Measurements from ENCODE around the gene SLC39A1. TPM values are rescaled to one million over a fixed set of nuclear protein-coding genes. Genes with fewer than 3 reads are reported as not detected.
"Not testable (repeated sequence)": the region's sequence is repeated elsewhere in the genome, so short reads cannot be mapped to it uniquely, and the experiment has no call there.

SLC39A1 gene, protein sequence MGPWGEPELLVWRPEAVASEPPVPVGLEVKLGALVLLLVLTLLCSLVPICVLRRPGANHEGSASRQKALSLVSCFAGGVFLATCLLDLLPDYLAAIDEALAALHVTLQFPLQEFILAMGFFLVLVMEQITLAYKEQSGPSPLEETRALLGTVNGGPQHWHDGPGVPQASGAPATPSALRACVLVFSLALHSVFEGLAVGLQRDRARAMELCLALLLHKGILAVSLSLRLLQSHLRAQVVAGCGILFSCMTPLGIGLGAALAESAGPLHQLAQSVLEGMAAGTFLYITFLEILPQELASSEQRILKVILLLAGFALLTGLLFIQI
- 226 TPM in 2 replicates for total RNA-seq (2014; rRNA removed; shearing (Covaris generic))

DNA sequence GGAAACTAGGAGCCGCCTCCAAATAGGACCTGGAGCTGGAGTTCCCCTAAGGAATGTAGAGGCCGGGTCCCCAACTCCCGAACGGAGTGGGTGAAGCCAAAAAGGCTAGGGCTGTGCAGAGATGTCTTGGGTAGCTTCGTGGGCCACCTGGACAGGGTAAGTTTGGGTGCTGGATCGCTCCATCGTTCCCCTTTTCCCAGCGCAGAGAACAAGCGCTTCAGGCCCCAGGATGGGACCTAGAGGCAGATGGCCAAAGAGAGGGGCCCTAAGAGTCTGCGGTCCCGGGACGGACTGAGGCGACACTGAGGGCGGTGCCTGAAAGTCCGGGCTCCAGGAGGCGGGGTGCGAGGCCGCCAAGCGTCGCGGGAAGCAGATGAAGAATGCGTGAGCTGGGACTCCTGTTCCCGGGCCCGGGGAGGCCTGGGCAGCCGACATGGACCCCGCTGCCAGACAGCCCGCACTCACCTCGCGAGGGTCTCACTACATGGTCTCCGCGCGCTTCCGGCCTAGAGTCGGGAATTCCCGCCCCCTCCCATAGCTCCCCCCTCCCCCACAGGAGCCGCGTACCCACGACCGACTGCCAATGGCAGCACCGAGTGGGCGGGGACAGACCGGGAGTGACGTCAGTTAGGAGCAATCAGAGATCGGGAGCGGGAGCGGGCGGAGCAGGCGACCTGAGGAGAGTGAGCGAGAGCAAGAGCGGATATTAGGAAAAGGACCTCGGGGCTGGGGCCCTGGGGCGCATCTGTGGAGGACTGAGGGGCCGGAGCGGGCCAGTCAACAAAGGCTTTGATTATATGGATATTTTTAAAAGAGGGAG is at the start of gene SLC39A1:
Gene SLC39A1 (minus strand): TSS at position 508 of the 820 bp plus-strand sequence. CDS start 822 bp downstream, outside the sequence.
- DNase-seq (ENCODE audit: low spot score): peak; percentile 98

DNA sequence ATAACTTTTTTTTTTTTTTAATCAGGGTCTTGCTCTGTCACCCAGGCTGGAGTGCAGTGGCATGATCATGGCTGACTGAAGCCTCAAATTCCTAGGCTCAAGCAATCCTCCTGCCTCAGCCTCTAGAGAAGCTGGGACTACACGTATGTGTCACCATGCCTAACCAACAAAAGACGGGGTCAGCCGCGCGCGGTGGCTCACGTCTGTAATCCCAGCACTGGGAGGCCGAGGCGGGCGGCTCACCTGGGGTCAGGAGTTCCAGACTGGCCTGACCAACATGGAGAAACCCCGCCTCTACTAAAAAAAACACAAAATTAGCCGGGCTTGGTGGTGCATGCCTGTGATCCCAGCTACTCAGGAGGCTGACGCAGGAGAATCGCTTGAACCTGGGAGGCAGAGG is 49.2 kb upstream of the SLC39A1 start:
- not testable (repeated sequence) for DNase-seq (ENCODE audit: low spot score)

DNA sequence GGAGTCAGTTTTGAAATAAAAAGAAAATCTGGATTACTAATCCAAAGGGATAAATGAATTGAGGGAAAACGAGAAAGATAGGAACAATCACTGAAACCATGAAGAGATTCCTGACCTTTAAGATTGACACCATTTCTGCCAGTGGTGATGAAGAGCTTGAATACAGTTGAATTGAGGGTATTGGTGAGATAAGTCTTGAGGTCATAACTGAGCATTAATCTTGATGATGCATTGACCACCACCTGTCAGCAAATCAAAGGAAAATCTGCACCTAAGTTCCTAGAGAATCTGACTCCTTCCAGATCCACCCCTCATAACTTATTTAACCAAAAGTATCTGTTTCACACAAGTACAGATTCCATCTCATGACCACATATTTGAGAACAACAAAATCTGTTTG is 48.8 kb upstream of the SLC39A1 start:
- DNase-seq (ENCODE audit: low spot score): no peak

DNA sequence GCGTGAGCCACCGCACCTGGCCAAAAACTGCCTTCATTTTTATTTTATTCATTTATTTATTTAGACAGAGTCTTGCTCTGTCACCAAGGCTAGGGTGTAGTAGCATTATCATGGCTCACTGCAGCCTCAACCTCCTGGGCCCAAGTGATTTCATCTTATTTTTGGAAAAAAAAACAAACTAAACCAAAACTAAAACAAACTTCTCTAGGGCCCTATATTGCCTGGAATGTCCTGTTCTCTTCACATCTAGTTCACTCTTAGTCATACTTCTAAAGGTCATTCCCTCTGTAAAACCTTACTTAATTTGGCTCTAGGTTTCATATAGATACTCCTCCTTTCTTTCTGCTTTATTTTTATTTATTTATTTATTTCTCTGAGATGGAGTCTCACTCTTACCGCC is 42.8 kb upstream of the SLC39A1 start:
- DNase-seq (ENCODE audit: low spot score): no peak

DNA sequence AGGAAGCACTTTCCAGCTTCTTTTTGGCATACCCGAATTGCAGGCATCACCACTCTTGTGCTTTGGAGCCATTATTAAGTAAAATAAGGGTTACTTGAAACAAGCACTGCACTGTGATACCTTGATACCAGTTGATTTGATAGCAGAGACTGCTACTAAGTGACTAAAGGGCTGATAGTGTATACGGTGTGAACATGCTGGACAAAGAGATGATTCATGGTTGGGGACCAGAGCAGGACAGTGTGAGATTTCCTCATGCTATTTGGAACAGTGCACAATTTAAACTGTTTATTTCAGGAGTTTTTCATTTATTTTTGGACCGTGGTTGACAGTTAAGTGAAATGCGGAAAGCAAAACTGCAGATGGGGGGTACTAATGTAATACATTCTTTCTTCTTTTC is 37.1 kb upstream of the SLC39A1 start:
- no peak for DNase-seq (ENCODE audit: low spot score)

DNA sequence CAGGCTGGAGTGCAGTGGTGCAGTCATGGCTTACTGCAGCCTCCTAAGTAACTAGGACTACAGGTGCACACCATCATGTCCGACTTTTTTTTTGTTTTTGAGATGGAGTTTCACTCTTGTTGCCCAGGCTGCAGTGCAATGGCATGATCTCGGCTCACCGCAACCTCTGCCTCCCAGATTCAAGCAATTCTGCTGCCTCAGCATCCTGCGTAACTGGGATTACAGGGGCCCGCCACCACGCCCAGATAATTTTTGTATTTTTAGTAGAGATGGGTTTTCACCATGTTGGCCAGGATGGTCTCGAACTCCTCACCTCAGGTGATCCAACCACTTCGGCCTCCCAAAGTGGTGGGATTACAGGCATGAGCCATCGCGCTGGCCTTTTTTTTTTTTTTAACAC is 33.5 kb upstream of the SLC39A1 start:
- not testable (repeated sequence) for DNase-seq (ENCODE audit: low spot score)

DNA sequence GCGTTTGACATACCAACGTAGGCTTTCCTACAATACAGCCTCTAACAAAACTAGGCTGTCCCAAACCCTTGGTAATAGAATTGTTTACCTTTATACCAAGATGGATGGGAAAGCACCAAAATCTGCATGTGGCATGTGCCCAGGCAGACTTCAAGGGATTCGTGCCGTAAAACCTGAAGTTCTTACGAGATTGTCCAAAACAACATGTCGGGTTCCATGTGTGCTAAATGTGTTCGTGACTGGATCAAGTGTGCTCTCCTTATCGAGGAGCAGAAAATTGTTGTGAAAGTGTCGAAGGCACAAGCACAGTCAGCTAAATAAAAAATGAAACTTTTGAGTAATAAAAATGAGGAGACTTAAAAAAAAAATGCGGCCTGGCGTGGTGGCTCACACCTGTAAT is 32.3 kb upstream of the SLC39A1 start:
- no peak for DNase-seq (ENCODE audit: low spot score)

DNA sequence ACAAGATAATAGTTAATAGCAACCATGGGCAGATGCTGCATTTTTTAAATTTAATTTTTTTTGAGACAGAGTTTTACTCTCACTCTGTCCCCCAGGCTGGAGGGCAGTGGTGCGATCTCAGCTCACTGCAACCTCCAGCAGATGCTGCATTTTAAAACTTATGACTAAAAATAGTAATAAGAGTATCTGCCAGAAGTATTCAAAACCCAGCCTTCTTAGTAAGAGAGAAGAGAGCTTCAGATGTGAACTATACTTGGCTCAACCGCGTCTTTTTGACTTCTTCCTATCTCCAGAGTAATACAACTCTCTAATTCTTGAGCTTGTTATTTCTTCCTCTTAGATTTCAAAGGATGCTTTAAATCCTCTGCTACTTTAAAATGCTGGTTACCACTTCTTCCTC is 31.9 kb upstream of the SLC39A1 start:
- no peak for DNase-seq (ENCODE audit: low spot score)

DNA sequence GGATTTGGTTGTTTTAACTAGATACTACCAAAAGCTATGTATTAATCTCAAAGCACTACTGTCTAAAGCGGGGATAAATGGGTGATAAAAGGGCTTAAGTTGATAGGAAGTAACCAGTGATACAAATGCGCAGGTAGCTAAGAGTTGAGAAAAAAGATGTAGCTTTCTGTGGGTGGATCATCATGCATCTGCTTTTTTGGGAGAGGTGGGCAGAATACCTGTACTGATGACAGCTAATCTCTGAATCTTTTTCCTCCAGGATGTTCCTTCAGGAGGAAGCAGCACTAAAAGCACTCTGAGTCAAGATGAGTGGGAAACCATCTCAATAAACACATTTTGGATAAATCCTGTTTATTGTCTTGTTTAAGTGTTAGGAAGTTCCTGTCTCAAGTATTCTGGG is 28.5 kb upstream of the SLC39A1 start:
- DNase-seq (ENCODE audit: low spot score): no peak

DNA sequence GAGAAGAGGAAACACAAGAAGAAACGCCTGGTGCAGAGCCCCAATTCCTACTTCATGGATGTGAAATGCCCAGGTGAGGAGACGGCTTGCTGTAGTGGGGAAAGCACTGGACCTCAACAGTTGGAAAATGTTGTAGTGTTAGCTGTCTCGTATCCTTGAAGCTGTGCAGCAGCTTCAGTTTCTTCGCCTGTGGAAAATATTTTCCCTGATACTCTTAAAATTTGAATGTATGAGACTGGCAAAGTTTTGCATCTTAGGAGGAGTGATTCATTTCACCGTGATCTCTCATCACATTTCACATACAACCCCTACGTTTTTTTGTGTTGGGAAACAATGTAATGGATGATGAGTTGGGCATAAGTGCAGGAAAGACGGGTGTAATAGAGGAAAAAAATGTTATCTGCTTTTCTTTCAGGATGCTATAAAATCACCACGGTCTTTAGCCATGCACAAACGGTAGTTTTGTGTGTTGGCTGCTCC is 27.9 kb upstream of the SLC39A1 start:
- no peak for DNase-seq (ENCODE audit: low spot score)

DNA sequence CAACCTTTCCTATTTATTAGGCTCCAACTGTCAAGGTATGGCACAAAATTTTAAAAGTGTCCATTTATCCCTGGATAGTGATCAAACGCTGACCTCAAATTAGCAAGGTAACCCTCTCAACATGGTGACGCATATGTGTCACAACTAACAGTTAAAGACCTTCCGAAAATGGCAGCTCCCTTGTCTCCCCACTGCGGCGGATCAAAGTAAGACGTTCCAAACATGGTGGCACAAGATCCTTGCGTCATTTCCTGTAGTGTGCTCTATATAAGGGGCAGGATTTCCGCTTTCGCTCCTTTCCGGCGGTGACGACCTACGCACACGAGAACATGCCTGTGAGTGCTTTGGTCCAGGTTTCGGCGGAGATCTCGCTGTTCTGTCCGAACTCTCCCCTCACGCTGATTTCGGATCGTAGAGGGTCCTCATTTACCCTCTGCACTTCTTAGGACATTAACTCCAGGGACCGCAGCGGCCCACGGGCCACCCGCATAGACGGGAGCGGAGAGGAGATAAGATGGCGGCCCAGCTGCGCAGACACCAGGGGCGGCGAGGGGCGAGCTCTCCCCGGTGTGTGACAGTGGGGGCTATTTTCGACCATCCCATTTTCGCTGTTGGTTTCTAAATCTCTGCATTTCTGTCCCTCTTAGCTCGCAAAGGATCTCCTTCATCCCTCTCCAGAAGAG is 27.3 kb upstream of the SLC39A1 start, which contains the start of gene RPS27:
Gene RPS27 (plus strand): TSS at position 295 of the 683 bp plus-strand sequence. CDS start 35 bp downstream, at position 330.
- peak; percentile 99 for DNase-seq (ENCODE audit: low spot score)

DNA sequence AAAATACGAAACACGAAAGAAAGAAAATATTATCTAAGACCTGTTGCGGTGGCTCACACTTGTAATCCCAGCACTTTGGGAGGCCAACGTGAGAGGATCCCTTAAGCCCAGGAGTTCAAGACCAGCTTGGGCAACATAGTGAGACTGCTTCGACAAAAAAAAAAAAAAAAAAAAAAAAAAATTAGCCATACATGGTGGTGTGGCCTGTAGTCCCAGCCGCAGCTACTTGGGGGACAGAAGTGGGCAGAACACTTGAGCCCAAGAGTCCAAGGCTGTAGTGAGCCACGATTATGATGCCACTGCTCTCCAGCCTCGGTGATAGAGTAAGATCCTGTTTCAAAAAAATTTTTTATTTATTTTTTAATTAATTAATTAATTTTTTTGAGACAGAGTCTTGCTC is 24.3 kb upstream of the SLC39A1 start:
- no peak for DNase-seq (ENCODE audit: low spot score)

DNA sequence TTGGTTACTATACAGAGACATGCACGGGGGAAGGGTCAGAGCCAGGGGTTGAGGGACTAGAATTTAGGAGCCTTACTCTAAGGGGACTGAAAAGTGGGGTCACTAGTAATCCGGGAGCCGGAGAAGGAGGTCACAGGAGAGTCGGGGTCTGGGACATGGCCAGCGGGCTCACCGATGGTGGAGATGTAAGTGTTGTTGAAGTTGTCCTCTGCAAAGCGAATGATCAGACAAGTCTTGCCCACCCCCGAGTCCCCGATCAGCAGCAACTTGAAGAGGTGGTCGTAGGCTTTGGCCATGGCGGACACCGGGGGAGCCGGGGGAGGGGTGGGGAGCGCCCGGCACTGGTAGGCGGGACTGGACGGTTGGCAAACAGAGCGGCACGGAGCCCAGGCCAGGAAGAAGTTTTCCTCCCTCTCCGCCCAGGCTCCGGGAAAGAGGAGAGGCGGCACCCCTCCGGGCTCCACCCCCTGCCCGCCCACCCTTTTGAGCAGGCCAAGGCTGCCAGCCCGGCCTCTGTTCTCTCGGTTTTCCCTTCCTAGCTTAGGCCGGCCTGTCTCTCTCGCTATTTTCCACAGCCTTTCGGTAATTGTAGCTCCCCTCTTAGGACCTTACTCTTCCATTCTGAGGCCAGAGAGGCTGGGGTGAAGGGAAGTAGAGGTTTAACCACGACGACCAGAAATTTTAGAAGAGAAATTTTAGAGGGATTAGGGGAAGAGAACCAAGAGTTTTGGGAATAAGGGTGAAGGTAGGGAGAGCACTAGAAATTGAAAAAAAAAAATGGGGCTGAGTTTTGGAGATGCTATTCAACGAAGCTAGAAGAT is 22.8 kb upstream of the SLC39A1 start, which contains the start of gene RAB13:
Gene RAB13 (minus strand): TSS at position 399 of the 821 bp plus-strand sequence. CDS start 103 bp downstream, at position 296.
- DNase-seq (ENCODE audit: low spot score): peak; percentile 84

DNA sequence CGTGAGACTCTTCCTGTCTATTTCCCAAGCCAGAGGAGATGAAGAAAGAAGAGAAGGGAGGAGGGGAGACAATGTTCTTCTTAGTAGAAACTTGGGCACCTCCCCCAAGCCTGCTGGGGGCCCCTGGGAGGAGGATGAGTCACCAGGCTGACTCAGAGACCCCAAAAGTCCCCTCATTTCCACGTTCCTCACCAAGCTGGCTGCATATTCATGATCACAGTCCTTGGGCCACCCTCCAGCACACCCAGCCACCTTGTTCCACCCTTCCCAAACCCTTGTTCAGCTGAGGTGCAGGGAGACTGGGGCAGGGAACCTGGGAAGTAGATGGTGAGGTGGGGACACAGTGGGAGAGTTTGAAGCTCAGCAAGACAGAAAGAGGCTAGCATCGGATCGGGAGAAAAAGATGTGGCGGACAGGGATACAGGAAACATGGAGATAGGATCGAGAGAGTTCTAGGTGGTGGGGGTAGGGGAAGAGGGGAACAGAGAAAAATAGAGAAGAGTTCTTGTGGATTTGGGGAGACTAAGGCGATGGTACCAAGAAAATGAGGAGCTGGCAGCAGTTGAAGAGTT is 22.1 kb upstream of the SLC39A1 start:
- no peak for DNase-seq (ENCODE audit: low spot score)

DNA sequence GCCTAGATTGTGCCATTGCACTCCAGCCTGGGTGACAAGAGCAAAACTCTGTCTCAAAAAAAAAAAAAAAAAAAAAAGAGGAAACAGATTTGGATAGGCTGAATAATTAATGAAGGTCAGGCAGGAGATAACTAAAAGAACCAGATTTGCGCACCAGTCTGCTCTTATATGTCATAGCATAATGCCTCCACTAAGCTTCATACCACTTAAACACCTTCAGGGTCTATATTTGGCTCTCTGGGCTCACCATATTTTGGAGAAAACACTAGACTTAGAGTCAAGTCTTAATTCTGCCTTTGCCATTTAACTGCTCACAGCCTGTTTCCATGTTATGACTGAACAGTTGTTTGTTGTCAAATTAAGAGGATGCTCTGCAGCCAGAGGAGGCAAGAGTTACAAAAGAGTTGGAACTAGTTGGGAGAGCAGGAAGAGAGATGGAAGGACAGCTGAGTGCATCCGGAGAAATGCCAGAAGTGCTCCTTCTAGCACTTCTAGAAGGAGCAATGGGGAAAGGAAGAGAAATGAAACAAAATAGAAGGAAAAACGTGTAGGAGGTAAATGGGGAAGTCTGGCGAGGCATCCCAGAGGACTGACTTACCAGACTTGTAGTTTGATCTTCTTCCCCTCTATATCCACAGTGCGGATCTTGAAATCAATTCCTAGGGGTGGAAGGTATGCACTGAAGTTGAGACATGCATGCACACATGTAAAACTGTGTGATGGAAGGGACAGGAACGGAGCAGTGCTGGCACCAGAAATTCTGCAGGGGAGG is 21.0 kb upstream of the SLC39A1 start:
- DNase-seq (ENCODE audit: low spot score): no peak

DNA sequence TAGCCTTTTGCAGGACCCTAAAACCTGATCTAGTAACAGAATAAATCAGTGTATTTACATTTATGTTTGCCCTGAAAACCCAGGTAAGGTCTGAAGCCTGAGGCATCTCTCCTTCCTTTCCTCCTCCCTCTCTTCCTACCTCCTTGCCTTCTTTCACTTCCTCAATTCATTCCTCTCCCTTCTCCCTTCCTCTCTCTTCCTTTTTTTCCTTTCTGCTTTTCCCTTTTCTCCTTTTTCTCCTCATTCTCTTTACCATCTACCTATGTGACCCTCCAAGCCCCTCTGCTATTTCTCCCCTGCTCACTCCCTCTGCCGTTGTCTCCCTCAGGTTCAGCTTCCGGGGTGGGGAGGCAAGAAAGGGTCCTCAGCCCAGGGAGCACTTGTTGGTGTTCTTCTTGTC is 18.4 kb upstream of the SLC39A1 start:
- not testable (repeated sequence) for DNase-seq (ENCODE audit: low spot score)

DNA sequence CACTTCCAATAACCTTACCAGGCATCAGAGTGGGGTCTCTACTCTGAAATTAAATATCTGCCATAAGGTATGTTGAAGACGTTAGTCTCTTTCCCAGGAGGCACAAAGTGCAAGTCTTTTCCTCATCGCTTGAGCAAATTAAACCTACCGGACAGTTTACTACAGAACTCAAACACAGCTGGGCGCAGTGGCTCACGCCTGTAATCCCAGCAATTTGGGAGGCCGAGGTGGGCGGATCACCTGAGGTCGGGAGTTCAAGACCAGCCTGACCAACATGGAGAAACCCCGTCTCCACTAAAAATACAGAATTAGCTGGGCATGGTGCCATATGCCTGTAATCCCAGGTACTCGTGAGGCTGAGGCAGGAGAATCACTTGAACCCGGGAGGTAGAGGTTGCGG is 15.8 kb upstream of the SLC39A1 start:
- not testable (repeated sequence) for DNase-seq (ENCODE audit: low spot score)

DNA sequence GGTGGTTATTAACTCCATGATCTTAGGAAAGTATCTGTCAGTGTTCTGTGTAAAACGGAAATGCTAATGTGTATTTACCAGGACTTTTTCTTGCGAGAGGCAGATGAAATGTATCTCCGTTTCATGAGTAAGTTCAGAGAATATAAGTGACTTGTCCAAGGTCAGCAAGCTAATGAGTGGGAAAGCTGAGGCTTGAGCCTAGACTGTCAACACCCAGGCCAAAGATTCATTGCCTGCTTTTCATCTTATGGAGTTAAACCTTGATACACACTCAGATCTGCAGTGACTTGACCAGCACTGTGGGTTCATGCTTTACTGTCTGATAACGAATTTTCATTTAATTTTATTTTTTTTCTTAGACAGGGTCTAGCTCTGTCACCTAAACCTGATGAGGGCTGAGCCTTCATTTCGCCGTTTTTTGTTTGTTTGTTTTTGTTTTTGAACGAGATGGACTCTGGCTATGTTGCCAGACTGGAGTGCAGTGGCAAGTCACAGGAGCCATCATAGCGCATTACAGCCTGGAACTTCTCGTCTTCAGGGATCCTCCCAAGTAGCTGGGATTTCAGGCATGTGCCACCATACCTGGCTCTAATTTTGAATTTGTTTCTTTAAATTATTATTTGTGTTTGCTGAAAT is 15.1 kb upstream of the SLC39A1 start:
- no peak for DNase-seq (ENCODE audit: low spot score)

Measured in HT-29 (cell line).